Fibroblast of pulmonary artery (primary cell): ENCODE results near the gene ITIH1.

Experiments
- DNase-seq: peaks from one replicate; pipeline ENCODE4 v3.0.0-alpha.2; 2010; ENCODE audit warnings: low read depth
- H3K4me3 ChIP-seq: replicated peaks from 2 replicates; pipeline ENCODE4 v1.5.1; 2011; ENCODE audit warnings: low read depth, mild to moderate bottlenecking, control low read depth, low read length, moderate library complexity
- CTCF ChIP-seq: IDR thresholded peaks from 2 replicates; pipeline ENCODE4 v1.5.1; 2011; ENCODE audit warnings: mild to moderate bottlenecking, control low read depth, low read length, inconsistent platforms; ENCODE audit errors: missing control alignments

ITIH1 gene

GRCh38 chr3:52795298-52795900 is 18.0 kb downstream of the ITIH1 start:
- TF ChIP-seq CTCF = no peak
- DNase-seq = no peak
- H3K4me3 ChIP-seq = no peak overlapping the region

- no peak overlapping the region for H3K4me3 ChIP-seq
- no peak for DNase-seq
- no peak for TF ChIP-seq CTCF
Observed at GRCh38 chr3:52796411-52796810, 19.0 kb downstream of the ITIH1 start.

GRCh38 chr3:52798376-52798977 is 21.1 kb downstream of the ITIH1 start:
- no peak for DNase-seq
- no peak overlapping the region for H3K4me3 ChIP-seq
- TF ChIP-seq CTCF = no peak

GRCh38 chr3:52798978-52799476 is 21.6 kb downstream of the ITIH1 start:
- H3K4me3 ChIP-seq = no peak overlapping the region
- no peak for DNase-seq
- peak; percentile 45 for TF ChIP-seq CTCF

- TF ChIP-seq CTCF = no peak
- no peak overlapping the region for H3K4me3 ChIP-seq
- peak; percentile 48 for DNase-seq
Observed at GRCh38 chr3:52800079-52800478, 22.7 kb downstream of the ITIH1 start.

GRCh38 chr3:52801839-52802238 is 24.4 kb downstream of the ITIH1 start:
- H3K4me3 ChIP-seq = no peak overlapping the region
- no peak for TF ChIP-seq CTCF
- no peak for DNase-seq
